Measurements from ENCODE around the gene ARHGEF3.

DNA sequence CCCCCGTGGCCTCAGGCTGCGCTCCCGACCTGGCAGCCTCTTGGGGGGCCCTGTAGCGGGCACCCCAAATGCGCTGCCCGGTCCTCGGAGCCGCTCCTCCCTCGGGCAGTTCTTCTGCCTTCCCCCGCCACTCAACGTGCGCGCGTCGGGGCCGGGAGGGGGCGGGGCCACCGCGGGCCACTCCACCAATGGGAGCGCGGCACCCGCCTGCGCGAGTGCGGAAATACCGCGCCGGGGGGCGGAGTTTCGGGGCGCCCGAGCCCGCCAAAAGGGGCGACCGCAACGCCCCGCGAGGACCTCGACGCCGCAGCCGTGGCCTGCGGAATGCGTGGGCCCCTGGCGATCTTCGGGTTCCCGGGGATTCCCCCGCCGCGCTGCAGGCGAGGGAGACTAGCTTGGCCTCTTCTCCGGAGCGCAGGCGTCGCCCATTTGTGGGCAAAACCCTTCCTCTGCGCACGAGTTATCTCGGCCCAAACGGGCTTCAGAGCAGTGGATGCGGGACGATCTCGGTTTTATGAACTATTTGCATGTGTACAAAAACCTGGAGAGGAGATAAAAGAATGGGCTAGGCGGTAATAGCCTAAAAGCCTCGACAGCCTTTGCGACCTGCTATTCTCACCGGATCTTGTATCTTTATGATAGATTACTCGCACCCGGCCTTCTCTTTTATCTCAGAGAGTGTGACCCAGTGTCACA lies 118.5 kb downstream of the ARHGEF3 start, which contains the start of gene TASOR:
- TF ChIP-seq, protein P1, sequence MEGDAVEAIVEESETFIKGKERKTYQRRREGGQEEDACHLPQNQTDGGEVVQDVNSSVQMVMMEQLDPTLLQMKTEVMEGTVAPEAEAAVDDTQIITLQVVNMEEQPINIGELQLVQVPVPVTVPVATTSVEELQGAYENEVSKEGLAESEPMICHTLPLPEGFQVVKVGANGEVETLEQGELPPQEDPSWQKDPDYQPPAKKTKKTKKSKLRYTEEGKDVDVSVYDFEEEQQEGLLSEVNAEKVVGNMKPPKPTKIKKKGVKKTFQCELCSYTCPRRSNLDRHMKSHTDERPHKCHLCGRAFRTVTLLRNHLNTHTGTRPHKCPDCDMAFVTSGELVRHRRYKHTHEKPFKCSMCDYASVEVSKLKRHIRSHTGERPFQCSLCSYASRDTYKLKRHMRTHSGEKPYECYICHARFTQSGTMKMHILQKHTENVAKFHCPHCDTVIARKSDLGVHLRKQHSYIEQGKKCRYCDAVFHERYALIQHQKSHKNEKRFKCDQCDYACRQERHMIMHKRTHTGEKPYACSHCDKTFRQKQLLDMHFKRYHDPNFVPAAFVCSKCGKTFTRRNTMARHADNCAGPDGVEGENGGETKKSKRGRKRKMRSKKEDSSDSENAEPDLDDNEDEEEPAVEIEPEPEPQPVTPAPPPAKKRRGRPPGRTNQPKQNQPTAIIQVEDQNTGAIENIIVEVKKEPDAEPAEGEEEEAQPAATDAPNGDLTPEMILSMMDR (IDR thresholded peaks at IDR 0.05 in 4 of 5, conservative IDR thresholded peaks at IDR 0.05 in 1 of 5) = no peak
- TF ChIP-seq POLR2A (IDR thresholded peaks at IDR 0.05) = peak; percentile 58 to 65
